GM19025 (cell line): ENCODE data around the gene PDZD2.

Experiments
- ATAC-seq: cut with Tn5 transposase; IDR thresholded peaks from one replicate; pipeline ENCODE4 v1.9.1; 2021; ENCODE audit warnings: mild to moderate bottlenecking, low read depth, moderate library complexity; ENCODE audit not compliant: unreplicated experiment

PDZD2 gene

GRCh38 chr5:31807789-31808540 is 169.0 kb downstream of the PDZD2 start:
- no peak for ATAC-seq

- no peak for ATAC-seq
These were observed 170.3 kb downstream of the PDZD2 start for GRCh38 chr5:31809050-31809870.

- ATAC-seq: no peak
These were observed 172.3 kb downstream of the PDZD2 start for GRCh38 chr5:31811210-31811609.

GRCh38 chr5:31815376-31815775 is 176.4 kb downstream of the PDZD2 start:
- ATAC-seq: no peak

- ATAC-seq: no peak
These were observed 181.1 kb downstream of the PDZD2 start for GRCh38 chr5:31819926-31820516.

GRCh38 chr5:31823472-31823871 is 184.5 kb downstream of the PDZD2 start:
- no peak for ATAC-seq

- no peak for ATAC-seq
These were observed 186.1 kb downstream of the PDZD2 start for GRCh38 chr5:31824869-31825517.

GRCh38 chr5:31825518-31826068 is 186.7 kb downstream of the PDZD2 start:
- ATAC-seq: no peak

GRCh38 chr5:31827867-31828266 is 188.9 kb downstream of the PDZD2 start:
- no peak for ATAC-seq

- ATAC-seq: no peak
These were observed 194.0 kb downstream of the PDZD2 start for GRCh38 chr5:31832966-31833365.

- ATAC-seq: no peak
These were observed 194.8 kb downstream of the PDZD2 start for GRCh38 chr5:31833710-31834109.

- ATAC-seq: no peak
These were observed 205.9 kb downstream of the PDZD2 start for GRCh38 chr5:31844622-31845345.

GRCh38 chr5:31845361-31845760 is 206.4 kb downstream of the PDZD2 start:
- no peak for ATAC-seq

- no peak for ATAC-seq
These were observed 208.0 kb downstream of the PDZD2 start for GRCh38 chr5:31846934-31847333.

- ATAC-seq: no peak
These were observed 208.4 kb downstream of the PDZD2 start for GRCh38 chr5:31847354-31847753.

GRCh38 chr5:31850981-31851689 is 212.2 kb downstream of the PDZD2 start:
- no peak for ATAC-seq

GRCh38 chr5:31853398-31854135 is 214.6 kb downstream of the PDZD2 start:
- ATAC-seq: no peak
